Right forelimb (tissue), 1 donor: ENCODE measurements around the gene C2CD2.
"Not testable (repeated sequence)": the region's sequence is repeated elsewhere in the genome, so short reads cannot be mapped to it uniquely, and the experiment has no call there.

Source experiments
- DNase-seq: peaks from one replicate; pipeline ENCODE4 v3.0.0-alpha.2; 2018

C2CD2 gene

DNA sequence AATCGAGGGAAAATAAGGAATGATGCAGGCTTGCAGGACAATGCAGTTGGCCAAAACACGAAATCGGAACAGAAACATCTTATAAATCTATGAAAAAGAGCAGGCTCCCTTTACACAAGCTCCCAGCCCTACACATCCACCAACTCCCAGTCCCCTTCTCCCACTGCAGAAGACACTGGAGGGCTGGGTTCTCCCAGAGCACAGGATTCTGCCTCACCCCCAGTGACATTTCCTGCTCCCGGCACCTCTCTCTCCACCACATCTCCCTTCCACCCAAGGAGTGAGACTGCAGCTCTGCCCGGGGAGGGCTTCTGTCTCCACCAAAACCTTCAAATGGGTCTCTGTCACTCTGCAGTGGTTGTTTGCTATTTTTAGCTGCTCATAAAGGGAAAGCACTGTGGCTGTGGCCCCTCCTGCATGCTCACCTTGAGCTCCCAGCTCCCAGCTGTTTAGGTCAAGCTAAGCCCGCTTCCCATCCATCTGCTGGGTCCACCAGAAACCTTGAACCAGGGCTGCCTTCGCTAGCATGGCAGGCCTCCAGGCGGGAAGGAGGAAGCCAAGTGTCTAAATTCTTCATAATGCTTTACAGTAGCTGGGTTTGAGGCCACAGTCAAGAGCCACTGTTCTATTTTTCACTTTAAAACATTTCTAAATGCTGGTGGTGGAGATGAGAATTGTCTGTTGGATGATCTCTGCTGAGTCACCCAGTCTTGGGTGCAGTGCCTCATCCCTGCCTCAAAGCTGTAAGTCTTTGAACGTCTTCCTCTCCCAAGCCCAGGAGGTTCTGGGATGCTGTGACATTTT lies 3.3 kb upstream of the C2CD2 start:
- no peak for DNase-seq

DNA sequence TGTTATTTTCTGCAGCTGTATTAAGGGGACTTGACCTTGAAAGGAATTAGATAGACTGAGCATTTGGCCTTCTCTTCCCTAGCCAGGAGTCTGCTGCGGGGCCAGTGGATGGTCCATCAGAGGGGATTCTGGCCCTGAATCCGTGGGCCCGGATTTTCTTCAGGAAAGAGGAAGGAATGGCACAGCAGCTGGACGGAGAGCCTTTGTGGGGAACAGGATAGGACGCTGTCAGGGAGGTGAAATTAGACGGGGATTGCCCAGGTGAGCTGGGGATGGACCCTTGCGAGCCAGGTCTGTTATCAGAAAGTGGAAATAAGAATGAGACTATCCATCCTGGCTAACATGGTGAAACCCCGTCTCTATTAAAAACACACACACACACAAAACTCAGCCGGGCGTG lies 1.7 kb upstream of the C2CD2 start:
- DNase-seq = no peak

DNA sequence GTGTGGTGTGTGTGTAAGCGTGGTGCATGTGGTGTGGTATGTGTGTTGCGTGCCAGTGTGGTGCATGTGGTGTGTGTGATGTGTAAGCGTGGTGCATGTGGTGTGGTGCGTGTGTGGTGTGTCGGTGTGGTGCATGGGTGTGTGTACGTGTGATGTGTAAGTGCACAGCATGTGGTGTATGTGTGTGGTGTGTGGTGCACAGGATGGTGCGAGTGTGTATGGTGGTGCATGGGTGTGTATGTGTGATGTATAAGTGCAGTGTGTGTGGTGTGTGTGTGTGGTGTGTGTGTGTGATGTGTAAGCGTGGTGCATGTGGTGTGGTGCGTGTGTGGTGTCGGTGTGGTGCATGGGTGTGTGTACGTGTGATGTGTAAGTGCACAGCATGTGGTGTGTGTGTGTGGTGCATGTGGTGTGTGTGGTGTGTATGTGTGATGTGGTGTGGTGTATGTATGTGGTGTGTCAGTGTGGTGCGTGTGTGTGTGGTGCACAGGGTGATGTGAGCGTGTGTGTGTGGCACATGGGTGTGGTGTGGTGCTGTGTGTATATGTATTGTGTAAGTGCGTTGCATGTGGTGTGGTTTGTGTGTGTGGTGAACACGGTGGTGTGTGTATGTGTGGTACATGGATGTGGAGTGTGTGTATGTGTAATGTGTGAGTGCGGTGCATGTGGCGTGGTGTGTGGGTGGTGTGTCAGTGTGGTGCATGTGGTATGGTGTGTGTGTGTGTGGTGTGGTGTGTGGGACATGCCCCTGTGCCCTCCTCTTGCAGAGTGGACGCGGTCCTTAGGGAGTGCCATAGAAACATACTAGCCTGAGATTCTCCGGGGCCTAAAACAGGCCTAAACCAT lies 1.1 kb upstream of the C2CD2 start:
- DNase-seq = no peak

DNA sequence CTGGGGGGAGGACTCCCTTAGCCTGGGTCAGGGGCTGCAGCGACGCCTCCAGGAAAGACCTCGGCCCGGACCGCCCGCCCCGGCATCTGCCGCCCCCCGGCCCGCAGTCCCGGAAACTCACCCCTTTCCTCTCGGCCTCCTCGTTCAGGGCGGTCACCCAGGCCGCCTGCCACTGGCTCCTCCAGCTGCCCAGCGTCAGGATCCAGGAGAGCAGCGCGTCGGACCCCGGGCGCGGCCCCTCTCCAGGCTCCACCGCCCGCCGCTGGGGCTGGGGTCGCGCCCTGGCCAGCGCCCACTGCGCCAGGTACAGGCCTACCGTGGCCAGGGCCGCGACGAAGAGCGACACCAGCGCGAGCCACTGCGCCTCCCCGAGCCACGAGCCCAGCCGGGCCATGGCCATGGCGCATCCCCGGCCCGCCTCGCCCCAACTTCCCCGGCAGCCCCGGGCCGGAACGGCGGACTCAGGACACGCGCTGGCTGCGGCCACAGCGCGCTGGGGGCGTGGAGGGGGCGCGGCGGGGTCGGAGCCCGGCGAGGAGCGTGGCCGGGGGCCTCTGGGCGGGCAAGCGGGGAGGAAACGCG lies 478 bp downstream of the C2CD2 start:
- DNase-seq = no peak

DNA sequence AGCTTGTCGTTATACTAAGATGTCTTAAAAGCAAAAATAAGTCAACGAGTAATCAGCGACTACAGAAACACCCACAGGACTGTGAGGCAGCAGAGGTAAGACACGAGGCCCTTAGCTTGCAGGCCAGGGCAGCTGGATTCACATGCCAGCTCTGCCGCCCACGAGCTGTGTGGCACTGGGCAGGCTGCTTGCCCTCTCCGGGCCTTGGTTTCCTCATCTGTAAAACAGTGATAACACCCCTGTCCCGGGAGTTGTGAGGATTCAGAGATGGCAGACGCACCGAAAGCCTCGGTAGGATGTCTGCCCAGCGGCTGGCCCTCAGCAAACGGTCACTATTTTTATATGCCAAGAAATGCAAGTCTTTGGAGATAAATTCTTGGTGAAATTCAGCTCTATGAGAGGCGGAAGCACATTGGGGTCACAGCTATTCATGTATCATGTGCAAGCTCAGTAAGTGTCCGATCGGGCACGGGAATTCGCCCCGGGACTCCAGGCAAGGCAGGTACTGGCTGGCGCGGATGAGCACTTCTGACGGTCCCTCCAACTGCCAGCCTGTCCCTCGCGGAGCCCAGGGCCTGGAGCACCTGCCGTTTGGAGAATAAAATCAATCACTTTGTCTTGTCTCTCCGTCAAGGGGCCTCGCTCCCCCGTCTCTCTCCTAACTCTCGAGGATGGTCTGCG lies 1.1 kb downstream of the C2CD2 start:
- DNase-seq = no peak

DNA sequence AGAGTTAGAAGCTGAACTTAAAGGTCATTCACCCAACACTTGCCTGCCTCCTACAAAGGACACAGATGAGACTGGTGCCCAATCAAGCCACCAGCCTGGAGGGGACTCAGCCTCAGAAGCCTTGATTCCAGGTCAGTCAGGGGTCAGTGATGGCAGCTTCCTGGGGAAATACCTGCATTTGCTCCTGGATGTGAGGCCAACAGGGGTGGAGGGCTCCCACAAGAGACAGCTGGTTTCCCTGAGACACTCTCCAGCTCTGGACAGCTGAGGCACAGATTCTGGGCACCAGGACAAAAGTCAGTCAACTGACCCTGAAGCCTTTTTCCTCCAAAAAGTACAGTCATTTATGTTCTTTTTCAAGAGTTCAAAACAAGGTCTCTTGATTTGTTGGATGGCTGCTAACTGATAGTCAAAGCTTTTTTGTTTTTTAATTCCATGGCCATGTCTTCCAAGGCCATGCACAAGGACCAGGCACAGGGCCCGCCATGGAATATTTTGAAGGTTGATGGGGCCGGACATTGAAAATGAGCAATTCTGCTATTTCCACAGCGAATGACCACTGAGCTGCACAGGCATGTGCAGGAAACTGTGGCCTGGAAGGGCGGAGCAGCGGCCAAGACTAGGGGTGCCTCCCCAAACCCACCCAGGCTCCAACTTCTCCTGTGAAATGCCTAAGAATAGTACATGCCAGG lies 1.8 kb downstream of the C2CD2 start:
- DNase-seq = no peak

DNA sequence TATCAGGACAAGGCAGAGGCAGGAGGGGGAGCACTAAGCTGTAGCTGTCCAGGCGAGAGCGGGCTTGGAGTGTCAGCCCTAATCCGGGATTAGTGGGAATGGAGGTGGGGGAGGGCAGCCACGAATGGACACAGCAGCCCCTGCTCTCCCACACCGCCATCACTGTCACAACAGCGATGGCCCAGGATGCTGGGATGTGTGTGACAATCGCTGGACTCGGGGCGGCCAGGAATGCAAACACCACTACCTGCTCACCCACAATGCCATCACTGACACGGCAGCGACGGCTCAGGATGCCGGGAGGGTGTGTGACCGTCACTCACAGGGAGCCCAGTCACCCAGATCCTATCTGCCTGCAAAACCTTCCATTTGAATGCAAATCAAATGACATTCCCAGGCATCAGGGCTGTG lies 2.9 kb downstream of the C2CD2 start:
- DNase-seq = no peak

DNA sequence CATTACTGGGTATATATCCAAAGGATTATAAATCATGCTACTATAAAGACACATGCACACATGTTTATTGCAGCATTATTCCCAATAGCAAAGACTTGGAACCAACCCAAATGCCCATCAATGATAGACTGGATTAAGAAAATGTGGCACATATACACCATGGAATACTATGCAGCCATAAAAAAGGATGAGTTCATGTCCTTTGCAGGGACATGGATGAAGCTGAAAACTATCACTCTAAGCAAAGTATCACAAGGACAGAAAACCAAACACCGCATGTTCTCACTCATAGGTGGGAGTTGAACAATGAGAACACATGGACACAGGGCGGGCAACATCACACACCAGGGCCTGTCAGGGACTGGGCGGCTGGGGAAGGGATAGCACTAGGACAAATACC lies 4.2 kb downstream of the C2CD2 start:
- DNase-seq = not testable (repeated sequence)

DNA sequence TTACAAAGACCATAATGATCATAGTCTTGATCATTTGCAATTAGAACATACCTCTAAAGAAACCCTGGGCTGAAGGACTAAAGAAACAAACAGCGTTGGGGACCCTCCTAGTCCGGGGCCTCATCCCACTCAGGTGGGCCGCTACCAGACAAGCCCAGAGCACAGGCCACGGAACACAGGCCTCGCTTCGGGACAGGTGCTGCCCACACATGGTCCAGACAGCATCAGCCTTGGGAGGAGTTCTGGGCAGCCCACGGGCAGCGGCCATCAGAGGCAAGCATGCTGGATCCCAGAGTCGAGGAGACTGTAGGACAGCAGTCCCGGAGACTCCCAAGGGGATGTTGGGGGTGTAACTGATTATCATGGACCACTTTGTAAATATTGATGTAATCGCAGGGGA lies 4.9 kb downstream of the C2CD2 start:
- no peak for DNase-seq

DNA sequence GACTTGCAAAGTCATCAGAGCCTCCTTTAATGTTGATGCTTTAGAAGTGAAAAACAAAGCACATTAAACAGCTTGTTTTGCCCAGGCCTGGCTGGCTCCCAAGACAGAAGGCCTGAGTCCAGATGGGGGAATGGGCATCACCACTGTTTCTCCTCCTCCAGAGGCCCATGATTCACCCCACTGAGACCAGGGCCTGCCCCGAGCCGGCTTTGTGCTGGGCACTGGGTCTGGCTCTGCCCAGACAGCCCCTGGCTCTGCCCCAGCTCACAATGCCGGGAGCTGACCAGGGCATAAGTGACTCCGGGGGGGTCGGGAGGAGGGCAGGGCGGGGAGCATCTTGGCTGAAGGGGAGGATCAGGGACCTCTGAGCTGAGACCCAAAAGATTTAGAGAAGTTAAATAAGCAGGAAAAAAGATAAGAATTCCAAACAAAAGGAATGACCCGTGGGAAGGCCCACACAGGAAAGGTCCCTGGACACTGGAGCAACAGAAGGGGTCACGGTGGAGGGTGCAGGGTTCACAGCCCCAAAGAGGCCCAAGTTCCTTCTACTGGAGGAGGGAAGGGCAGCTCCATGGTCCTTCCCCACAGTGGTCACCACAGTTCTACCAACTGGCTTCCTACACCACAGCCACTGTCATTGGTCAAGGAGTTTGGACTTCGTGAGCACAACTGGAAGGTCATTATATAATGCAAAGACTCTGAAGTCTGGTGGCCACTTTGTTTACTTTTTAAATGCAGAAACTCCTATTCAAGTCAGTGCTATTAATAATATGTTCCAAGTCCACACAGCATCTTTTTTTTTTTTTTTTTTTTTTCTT lies 5.5 kb downstream of the C2CD2 start:
- no peak for DNase-seq

DNA sequence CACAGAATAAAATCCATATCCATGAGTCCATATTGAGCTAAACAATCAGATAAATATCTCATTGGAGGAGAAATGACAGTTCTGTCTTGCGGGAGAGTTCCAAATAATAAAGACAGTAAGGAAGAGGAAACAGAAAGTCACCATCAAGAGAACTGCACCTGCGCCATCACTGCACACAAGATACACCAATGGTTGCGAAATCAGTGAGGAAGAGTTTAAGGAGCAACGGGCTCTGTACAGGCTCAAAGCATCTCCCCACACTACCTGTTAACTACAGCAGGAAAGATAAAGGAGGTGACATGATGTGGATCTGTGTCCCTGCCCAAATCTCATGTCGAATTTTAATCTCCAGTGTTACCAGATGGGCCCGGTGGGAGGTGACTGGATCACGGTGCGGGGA lies 7.8 kb downstream of the C2CD2 start:
- no peak for DNase-seq

DNA sequence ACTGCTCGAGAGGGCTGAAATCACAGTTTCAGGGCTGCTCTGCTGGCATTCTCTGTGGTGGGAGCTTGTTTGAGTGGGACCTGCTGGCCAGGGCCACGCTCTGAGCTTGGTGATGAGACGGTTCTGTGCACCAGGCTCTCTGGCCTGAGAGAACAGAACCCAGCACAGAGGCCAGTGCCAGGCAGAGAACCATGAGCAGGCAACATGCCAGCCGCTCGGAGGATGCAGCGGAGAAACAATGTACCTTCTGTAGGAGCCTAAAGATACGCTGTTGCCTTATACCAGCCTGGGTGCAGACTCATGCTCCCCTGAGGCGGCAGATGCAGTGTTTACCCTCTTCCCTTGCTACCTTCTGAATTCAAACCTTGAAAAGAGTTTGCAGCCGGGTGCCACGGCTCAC lies 10.0 kb downstream of the C2CD2 start:
- no peak for DNase-seq

DNA sequence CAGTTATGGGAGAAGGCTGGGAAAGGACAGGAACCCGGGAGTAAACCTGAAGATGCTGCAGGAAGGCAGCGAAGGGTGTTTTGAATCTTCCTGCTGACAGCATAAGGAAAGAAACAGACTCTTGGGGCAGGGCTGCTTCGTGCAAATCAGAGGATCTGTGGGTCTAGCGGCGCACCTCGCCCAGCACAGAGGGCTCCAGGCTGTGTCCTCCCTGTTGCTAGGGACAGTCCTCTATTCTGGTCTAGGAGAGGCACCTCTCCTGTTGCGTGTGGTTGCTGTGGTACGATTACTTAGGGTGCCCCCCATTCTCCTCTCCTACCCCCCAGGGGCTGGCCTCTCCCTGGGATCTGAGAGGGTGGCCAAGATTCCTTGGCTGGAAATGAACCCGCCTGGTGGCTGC lies 11.4 kb downstream of the C2CD2 start:
- no peak for DNase-seq

DNA sequence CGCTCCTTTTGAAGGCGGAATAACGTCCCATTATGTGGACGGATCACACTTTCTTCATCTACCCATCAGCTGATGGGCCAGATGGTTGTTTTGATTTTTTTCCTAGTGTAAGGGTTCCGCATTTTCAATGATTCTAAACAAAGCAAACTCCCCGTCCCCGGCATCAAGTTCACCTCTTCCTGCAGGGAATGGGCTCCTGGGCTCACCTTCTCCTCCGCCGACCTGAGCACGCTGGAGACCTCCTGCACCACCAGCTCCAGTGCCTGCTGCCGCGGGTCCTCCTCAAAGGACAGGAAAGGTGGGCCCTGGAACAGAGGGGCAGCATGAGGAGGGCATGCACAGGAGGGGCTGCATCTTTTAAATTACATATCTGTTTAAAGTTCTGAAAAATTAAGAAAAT lies 11.9 kb downstream of the C2CD2 start:
- no peak for DNase-seq

DNA sequence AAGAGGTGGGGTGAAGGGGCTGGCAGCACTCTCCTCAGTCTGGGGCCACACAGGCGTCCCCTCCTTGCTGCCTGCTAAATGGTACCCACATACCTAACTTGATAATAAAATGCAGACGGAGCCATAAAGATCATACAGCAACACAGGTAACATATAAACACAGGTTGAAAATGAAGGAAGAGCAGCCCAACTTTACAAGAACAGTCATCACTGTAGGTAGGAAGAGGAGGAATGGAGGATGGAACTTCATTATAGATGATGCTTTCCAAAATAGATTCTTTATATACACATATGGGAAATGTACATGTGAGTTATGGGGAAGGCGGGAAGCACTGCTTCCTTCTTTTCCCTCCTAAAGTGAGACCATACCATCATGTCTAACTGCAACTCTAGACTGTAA lies 13.4 kb downstream of the C2CD2 start:
- DNase-seq = no peak

DNA sequence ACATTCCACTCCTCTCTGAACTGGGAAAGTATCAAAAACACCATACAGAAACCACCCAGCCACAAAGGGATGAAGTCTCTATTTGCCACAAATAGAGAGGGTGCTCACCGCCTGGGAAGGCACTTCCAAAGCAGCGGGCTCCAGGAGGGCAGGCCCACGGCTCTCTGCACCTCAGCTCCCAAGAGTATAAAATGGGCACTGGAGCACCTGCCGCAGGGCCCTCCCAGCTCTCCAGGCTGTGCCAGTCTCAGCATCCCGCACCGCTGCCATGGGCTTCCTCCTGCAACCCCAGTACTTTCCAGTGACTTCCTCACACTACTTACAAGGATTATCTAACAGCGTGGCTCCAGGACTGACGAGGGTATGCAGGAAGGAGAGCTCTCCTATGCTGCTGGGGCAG lies 14.4 kb downstream of the C2CD2 start:
- DNase-seq = no peak

DNA sequence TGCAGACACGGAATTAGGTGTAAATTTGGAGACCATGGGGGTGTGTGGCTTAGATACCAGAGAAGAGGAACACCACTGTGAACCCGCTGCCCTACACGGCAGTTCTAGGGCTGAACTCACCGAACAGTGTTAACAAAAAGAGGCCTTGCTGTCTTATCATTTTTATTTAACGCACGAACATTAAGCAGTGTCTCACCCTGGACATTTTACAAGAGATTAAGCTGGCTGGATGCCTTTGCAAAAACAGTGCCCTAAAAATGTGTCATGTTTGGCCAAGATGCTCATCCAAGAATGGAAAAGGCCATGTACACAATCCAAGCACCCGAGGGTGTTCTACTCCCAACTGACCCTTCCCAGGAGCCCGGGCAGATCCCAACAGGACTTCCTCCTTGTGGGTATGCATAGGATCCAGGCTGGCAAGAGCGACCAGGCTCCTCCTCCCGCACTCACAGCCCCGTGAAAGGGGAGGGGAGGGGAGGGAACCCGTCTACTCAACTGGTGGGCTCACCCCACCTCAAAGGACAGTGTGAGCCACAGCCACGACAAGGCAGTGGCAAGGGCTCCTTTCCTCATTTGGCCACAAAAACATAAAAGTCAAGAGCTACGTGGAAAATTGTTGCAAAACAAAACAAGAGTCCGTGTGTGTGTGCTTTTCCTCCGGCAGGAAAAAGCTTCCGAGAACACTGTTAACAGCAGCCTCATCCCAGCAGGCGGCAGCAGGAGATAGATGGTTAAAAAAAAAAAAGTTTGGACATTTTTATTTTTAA lies 20.3 kb downstream of the C2CD2 start:
- DNase-seq = no peak

DNA sequence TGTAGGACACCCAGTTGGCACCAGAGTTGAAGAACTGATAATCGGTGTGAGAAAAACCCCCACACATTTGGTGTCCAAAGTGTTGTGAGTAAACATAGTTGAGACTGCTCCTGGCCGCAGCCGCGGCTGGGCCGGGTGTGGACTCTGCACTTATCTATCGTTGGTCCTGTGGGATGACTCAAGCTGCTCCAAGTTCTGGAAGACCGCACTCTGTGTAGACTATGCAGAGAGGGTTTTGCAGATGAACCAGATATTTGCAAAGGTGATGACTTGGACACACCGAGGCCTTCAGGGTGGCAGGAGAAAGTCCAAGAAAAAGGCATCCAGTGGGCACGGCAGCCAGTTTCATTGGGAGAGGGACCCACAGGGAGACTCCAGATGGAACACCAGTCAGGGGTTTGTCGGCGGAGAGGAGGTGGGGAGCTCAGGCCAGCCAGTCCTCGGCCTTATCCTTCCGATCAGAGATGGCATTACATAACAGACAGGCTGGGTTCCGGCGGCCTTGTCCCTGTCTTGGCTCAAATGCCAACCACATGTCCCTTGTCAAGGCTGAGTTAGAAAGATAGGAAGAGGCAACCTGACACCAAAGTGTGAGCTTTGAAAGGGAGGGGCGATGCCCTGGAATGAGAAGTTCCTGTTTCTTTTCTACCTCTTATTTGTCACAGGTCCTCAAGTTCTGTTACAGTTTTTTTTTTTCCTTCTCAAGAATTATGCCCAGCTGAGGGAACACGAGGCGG lies 21.1 kb downstream of the C2CD2 start:
- DNase-seq = no peak

DNA sequence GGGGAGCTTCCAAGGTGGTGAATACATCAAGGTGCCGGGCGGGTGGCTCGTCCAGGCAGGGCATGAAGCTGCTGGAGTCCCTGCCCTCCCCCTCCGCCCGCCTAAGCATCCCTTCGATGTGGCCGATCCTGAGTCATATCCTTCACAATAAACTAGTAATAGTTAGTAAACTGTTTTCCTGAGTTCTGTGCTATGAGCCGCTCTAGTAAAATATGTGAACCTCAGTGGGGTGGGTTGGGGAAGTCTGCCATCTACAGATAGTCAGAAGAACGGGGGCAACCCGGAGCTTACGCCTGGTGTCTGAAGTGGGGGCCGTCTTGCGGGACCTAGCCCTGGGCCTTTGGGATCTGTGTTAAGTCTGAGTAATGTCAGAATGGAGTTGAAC lies 21.6 kb downstream of the C2CD2 start:
- no peak for DNase-seq

DNA sequence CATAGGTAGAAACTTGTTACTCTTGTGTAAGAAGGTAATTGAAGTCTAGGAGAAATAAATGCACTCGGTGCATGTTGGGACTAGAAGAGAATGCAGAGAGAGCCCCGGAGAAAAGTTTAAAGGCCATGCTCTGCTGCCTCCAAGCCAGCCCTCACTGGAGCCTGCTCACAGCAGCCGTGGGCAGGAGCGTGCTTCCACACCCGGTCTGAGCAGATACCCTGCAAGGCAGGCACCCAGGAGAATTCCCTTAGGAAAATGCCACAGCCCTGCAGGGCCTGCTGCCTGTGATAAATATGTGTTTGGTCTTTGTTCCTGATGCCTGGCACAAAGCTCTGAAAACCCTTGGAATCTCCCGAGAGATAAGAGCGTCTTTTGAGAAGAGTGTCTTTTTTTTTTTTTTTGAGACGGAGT lies 22.8 kb downstream of the C2CD2 start:
- no peak for DNase-seq
